PC-3 (cell line): ENCODE measurements around the gene UBE2C.

ENCODE experiments used
- EZH2 ChIP-seq: fragments of 300-600 bp; sonication (generic); IDR thresholded peaks from one replicate; pipeline ENCODE4 v1.6.1; 2017; ENCODE audit warnings: antibody characterized with exemption, mild to moderate bottlenecking, low read length; ENCODE audit not compliant: unreplicated experiment
- EZH2phosphoT487 ChIP-seq: fragments of 300-600 bp; sonication (generic); IDR thresholded peaks from 2 replicates; pipeline ENCODE4 v1.6.1; 2018; ENCODE audit warnings: mild to moderate bottlenecking, antibody characterized with exemption, low read length, borderline replicate concordance
- TF ChIP-seq, protein P1 (sequence below): fragments of 300-600 bp; sonication (generic); conservative IDR thresholded peaks from 2 replicates; pipeline ENCODE4 v1.5.1; 2017; ENCODE audit warnings: antibody characterized with exemption, low read depth, mild to moderate bottlenecking, low read length

GRCh38 chr20:45810191-45810970, 2.1 kb upstream of the UBE2C start:
- no peak for TF ChIP-seq EZH2
- TF ChIP-seq, protein P1, sequence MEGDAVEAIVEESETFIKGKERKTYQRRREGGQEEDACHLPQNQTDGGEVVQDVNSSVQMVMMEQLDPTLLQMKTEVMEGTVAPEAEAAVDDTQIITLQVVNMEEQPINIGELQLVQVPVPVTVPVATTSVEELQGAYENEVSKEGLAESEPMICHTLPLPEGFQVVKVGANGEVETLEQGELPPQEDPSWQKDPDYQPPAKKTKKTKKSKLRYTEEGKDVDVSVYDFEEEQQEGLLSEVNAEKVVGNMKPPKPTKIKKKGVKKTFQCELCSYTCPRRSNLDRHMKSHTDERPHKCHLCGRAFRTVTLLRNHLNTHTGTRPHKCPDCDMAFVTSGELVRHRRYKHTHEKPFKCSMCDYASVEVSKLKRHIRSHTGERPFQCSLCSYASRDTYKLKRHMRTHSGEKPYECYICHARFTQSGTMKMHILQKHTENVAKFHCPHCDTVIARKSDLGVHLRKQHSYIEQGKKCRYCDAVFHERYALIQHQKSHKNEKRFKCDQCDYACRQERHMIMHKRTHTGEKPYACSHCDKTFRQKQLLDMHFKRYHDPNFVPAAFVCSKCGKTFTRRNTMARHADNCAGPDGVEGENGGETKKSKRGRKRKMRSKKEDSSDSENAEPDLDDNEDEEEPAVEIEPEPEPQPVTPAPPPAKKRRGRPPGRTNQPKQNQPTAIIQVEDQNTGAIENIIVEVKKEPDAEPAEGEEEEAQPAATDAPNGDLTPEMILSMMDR = no peak
- TF ChIP-seq EZH2phosphoT487 = no peak
